Stomach (tissue), 9 donors: Measurements from ENCODE around the gene CNTN1. TPM values are rescaled to one million over a fixed set of nuclear protein-coding genes. Genes with fewer than 3 reads are reported as not detected.

Experiments used
- DNase-seq, 2 donors: peaks; one replicate each; pipeline versions ENCODE4 v3.0.0 to v3.0.0-alpha.2; 2013 to 2019
- H3K27ac ChIP-seq, 5 donors: fragments of 200-600 bp in 4 of 5; sonication (generic) in 4 of 5; one replicate each; pipeline ENCODE4 v1.5.1; 2013 to 2019; ENCODE audit warnings: mild to moderate bottlenecking in 1 of 5, moderate library complexity in 1 of 5
- H3K27me3 ChIP-seq, 3 donors: fragments of 200-600 bp; sonication (generic); one replicate each; pipeline ENCODE4 v1.5.1; 2017 to 2019; ENCODE audit warnings: mixed run types in 1 of 3
- H3K36me3 ChIP-seq, 4 donors: fragments of 200-600 bp; sonication (generic); 1 replicate in 3 of 4; 2 replicates in 1 of 4; pipeline ENCODE4 v1.5.1; 2016 to 2019
- H3K4me1 ChIP-seq, 4 donors: fragments of 200-600 bp; sonication (generic); one replicate each; pipeline ENCODE4 v1.5.1; 2016 to 2019
- H3K4me3 ChIP-seq, 4 donors: fragments of 200-600 bp; sonication (generic) in 3 of 4; one replicate each; pipeline ENCODE4 v1.5.1; 2016 to 2019; ENCODE audit warnings: mild to moderate bottlenecking in 1 of 4
- H3K9me3 ChIP-seq, 4 donors: fragments of 200-600 bp; sonication (generic); one replicate each; pipeline ENCODE4 v1.5.1; 2016 to 2019
- EP300 ChIP-seq: sonication (generic); formaldehyde crosslinking; IDR thresholded peaks from one replicate; pipeline ENCODE4 v1.6.1; 2017; ENCODE audit warnings: antibody characterized with exemption
- POLR2A ChIP-seq, 4 donors: fragments of 450-650 bp; IDR thresholded peaks; one replicate each; pipeline ENCODE4 v1.6.1; 2016; ENCODE audit warnings: antibody characterized with exemption in 4 of 4, control low read depth in 2 of 4, mild to moderate bottlenecking in 1 of 4, moderate library complexity in 1 of 4
- POLR2AphosphoS5 ChIP-seq, 3 donors: sonication (generic); formaldehyde crosslinking; IDR thresholded peaks; one replicate each; pipeline ENCODE4 v1.6.1; 2016; ENCODE audit warnings: antibody characterized with exemption in 3 of 3
- WGBS, 5 donors: extraction: QIAGEN DNeasy Blood & Tissue Kit in 3 of 5; methylation state at CpG; one replicate each; pipeline versions ENCODE4 v1.1.5 to v1.1.7; 2013 to 2018; 5-methylcytosine and 5-hydroxymethylcytosine counted together
- intact Hi-C: fragments of 100-400 bp; cut with DNase I; formaldehyde crosslinking; loops from one replicate; pipeline ENCODE4 v1.15.1; 2023; ENCODE audit warnings: low total_unique reads
- polyA plus RNA-seq, 3 donors: library from polyadenylated mRNA; stranded (reverse); fragments of 200-250 nt; gene quantifications; one replicate each; pipeline ENCODE4 v1.2.3, GENCODE V29; 2013
- total RNA-seq, 5 donors: library from RNA; depleted of rRNA; stranded (reverse); fragments of >200 nt; gene quantifications; one replicate each; pipeline versions ENCODE4 v1.1.0 to v1.2.3, GENCODE V29; 2014 to 2016
- TF ChIP-seq, protein P1 (sequence below), 7 experiments: fragments of 450-650 bp in 4 of 7; fragments of 200-600 bp in 3 of 7; sonication (generic) in 3 of 7; IDR thresholded peaks; one replicate each; pipeline ENCODE4 v1.5.1; 2016 to 2019; ENCODE audit warnings: antibody characterized with exemption in 7 of 7, control low read depth in 2 of 7, mild to moderate bottlenecking in 1 of 7
- donor health status: healthy with polysubstance abuse.
- donor health status: Bipolar disorder and iron deficiency.
- donor health status: healthy.

CNTN1 gene
- total and polyA plus RNA-seq, 8 donors = 0.68 to 68.3 (median 7.1) TPM

DNA sequence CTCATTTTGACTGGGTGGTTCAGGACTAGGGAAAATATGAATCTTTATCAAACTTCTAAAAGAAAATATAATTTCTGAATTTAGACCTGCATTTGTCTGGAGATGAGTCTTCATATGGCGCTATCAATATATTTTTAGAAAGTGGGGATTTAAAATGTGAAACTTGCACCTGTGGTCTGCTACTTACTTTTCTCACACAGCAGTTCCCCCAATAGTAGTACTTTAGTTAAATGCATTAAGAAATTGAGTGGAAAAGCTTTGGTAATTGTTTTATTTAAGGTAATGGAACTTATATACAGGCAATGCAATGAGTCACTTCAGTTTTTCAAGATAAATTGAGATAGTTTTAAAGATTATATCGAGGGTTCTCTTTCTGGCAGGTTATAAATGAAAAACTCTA is 91.9 kb downstream of the CNTN1 start:
- Histone ChIP-seq H3K36me3 (no peaks in the 10 kb centered on the region), H3K27ac (no peak overlapping the region), H3K4me3 (no peak overlapping the region), H3K9me3 (no peaks in the 10 kb centered on the region), H3K4me1 (peaks cover 0 to 5% (median 0%) of the 10 kb centered on the region in 4 donors), H3K27me3 (no peaks in the 10 kb centered on the region)
- WGBS, 5 donors = 74 to 84% (median 76%) methylated on average over 2 of the region's 2 CpGs
- TF ChIP-seq, protein P1, sequence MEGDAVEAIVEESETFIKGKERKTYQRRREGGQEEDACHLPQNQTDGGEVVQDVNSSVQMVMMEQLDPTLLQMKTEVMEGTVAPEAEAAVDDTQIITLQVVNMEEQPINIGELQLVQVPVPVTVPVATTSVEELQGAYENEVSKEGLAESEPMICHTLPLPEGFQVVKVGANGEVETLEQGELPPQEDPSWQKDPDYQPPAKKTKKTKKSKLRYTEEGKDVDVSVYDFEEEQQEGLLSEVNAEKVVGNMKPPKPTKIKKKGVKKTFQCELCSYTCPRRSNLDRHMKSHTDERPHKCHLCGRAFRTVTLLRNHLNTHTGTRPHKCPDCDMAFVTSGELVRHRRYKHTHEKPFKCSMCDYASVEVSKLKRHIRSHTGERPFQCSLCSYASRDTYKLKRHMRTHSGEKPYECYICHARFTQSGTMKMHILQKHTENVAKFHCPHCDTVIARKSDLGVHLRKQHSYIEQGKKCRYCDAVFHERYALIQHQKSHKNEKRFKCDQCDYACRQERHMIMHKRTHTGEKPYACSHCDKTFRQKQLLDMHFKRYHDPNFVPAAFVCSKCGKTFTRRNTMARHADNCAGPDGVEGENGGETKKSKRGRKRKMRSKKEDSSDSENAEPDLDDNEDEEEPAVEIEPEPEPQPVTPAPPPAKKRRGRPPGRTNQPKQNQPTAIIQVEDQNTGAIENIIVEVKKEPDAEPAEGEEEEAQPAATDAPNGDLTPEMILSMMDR (IDR thresholded peaks at IDR 0.05) = no peak
- no peak for TF ChIP-seq EP300
- TF ChIP-seq POLR2AphosphoS5 (IDR thresholded peaks at IDR 0.05) = no peak
- no peak for TF ChIP-seq POLR2A (IDR thresholded peaks at IDR 0.05)
- intact Hi-C loops = no loop called here
- no peak for DNase-seq

GRCh38 chr12:40788276-40788675 is 96.0 kb downstream of the CNTN1 start:
- no peak for TF ChIP-seq EP300
- TF ChIP-seq, protein P1 (IDR thresholded peaks at IDR 0.05) = no peak
- intact Hi-C loops = no loop called here
- H3K4me1 ChIP-seq = peaks cover 0 to 5% (median 0%) of the 10 kb centered on the region in 4 donors
- DNase-seq = no peak
- no peaks in the 10 kb centered on the region for H3K27me3 ChIP-seq
- no peaks in the 10 kb centered on the region for H3K36me3 ChIP-seq
- H3K4me3 ChIP-seq = no peak overlapping the region
- no peaks in the 10 kb centered on the region for H3K9me3 ChIP-seq
- 74 to 86% (median 80%) methylated on average over 3 of the region's 3 CpGs for WGBS, 5 donors
- no peak overlapping the region for H3K27ac ChIP-seq

- H3K36me3 ChIP-seq = no peaks in the 10 kb centered on the region
- H3K4me1 ChIP-seq = peaks cover 0 to 5% (median 0%) of the 10 kb centered on the region in 4 donors
- WGBS, 5 donors = 28 to 38% (median 35%) methylated on average over 5 of the region's 5 CpGs
- H3K27me3 ChIP-seq = no peaks in the 10 kb centered on the region
- H3K27ac ChIP-seq = no peak overlapping the region
- no peak for TF ChIP-seq EP300
- TF ChIP-seq, protein P1 (IDR thresholded peaks at IDR 0.05) = no peak
- TF ChIP-seq POLR2A (IDR thresholded peaks at IDR 0.05) = no peak
- TF ChIP-seq POLR2AphosphoS5 (IDR thresholded peaks at IDR 0.05) = no peak
- intact Hi-C loops = no loop called here
- no peak overlapping the region for H3K4me3 ChIP-seq
- no peaks in the 10 kb centered on the region for H3K9me3 ChIP-seq
- DNase-seq = no peak
Measured at GRCh38 chr12:40792792-40793386, 100.7 kb downstream of the CNTN1 start.

- intact Hi-C loops = no loop called here
- 61 to 85% (median 68%) methylated on average over 1 of the region's 1 CpG for WGBS, 5 donors
Measured at GRCh38 chr12:40793471-40793870, 101.2 kb downstream of the CNTN1 start.

More at GRCh38 chr12:40793471-40793870, 101.2 kb downstream of the CNTN1 start:
- no peaks in the 10 kb centered on the region for H3K9me3 ChIP-seq
- TF ChIP-seq POLR2AphosphoS5 (IDR thresholded peaks at IDR 0.05) (no peak), POLR2A (IDR thresholded peaks at IDR 0.05) (no peak)
- TF ChIP-seq, protein P1 (IDR thresholded peaks at IDR 0.05) = no peak
- DNase-seq = no peak
- no peak overlapping the region for H3K4me3 ChIP-seq
- H3K27me3 ChIP-seq = no peaks in the 10 kb centered on the region
- no peaks in the 10 kb centered on the region for H3K36me3 ChIP-seq
- H3K4me1 ChIP-seq = peaks cover 0 to under 1% (median 0%) of the 10 kb centered on the region in 4 donors
- H3K27ac ChIP-seq = no peak overlapping the region
